ENCODE results near the gene TUBA4A. TPM values are rescaled to one million over a fixed set of nuclear protein-coding genes. Genes with fewer than 3 reads are reported as not detected.
"Not testable (repeated sequence)": the region's sequence is repeated elsewhere in the genome, so short reads cannot be mapped to it uniquely, and the experiment has no call there.

TUBA4A gene
- total and polyA plus RNA-seq, 2 of the 8 experiments (the other 6 are each of a cell fraction or from before 2014, with no cell fraction given) = 67.3 to 172 TPM

- not testable (repeated sequence) for H2BK15ac ChIP-seq (ENCODE audit: low read length); H3K79me2 ChIP-seq (ENCODE audit: control insufficient read depth in 1 of 2, insufficient read depth in 2 of 2, low read length in 2 of 2); H4K8ac ChIP-seq (ENCODE audit: extremely low read depth, insufficient read depth, low read length); H2BK120ac ChIP-seq (replicated peaks; ENCODE audit: low read depth, low read length); H3K23me2 ChIP-seq (ENCODE audit: low read depth, low read length); H3K4me2 ChIP-seq (ENCODE audit: insufficient read depth in 1 of 2, low read depth in 2 of 2, low read length in 2 of 2); H3K9ac ChIP-seq (replicated peaks in 1 of 4; ENCODE audit: extremely low read depth in 1 of 4, low read depth in 3 of 4, low read length in 3 of 4); H4K5ac ChIP-seq (ENCODE audit: insufficient read length, low read depth, low read length); H3K79me1 ChIP-seq (ENCODE audit: low read depth, low read length); H4K91ac ChIP-seq (replicated peaks; ENCODE audit: insufficient read length, low read length); H3K9me3 ChIP-seq (ENCODE audit: insufficient read depth in 2 of 2, low read depth in 1 of 2, low read length in 1 of 2); H2AK5ac ChIP-seq (ENCODE audit: low read depth, low read length); H3K36me3 ChIP-seq (ENCODE audit: control insufficient read depth in 2 of 4, insufficient read depth in 4 of 4, low read length in 3 of 4); H3K56ac ChIP-seq (replicated peaks; ENCODE audit: insufficient read length, low read depth, low read length); H3K23ac ChIP-seq (ENCODE audit: insufficient read length); H2BK12ac ChIP-seq (ENCODE audit: low read depth, low read length); FAIRE-seq; H2BK20ac ChIP-seq (ENCODE audit: low read length); H3K27me3 ChIP-seq (replicated peaks in 1 of 4; ENCODE audit: control insufficient read depth in 3 of 4, extremely low read depth in 1 of 4, insufficient read depth in 3 of 4, low read length in 3 of 4); H3K14ac ChIP-seq (ENCODE audit: insufficient read length); H2AFZ ChIP-seq (ENCODE audit: low read length); H3K4me1 ChIP-seq (replicated peaks in 1 of 4; ENCODE audit: control insufficient read depth in 3 of 4, insufficient read depth in 4 of 4, low read length in 3 of 4); H3K4me3 ChIP-seq (ENCODE audit: extremely low read depth in 1 of 4, insufficient read depth in 2 of 4, low read depth in 3 of 4, low read length in 4 of 4); H4K20me1 ChIP-seq (replicated peaks in 1 of 2; ENCODE audit: control insufficient read depth in 1 of 2, insufficient read depth in 2 of 2, low read length in 2 of 2); H3K18ac ChIP-seq (ENCODE audit: extremely low read depth, low read length); DNase-seq (ENCODE audit: low read depth in 1 of 2, low spot score in 2 of 2); H2BK5ac ChIP-seq (ENCODE audit: low read depth, low read length); H3K27ac ChIP-seq (ENCODE audit: low read depth, low read length); H3K4ac ChIP-seq (replicated peaks; ENCODE audit: insufficient read length, low read depth, low read length)
- CTCF ChIA-PET (ENCODE audit: partially characterized antibody) = interaction anchor here (1.1 to 3.5 kb wide), 4 partner anchors 10 to 94 kb away, joined by 3 to 9 read pairs (median 6); no protein-coding TSS in a partner anchor
- 98% methylated on average over 5 of the region's 21 CpGs; no CpG with 5 or more reads in 1 of the 2 experiments for WGBS, 2 experiments (ENCODE audit: extremely low coverage in 1 of 2, insufficient coverage in 1 of 2, insufficient read length in 1 of 2, insufficient replicate concordance in 2 of 2, low coverage in 1 of 2, low lambda C conversion rate in 2 of 2, missing lambda C conversion rate in 1 of 2)
- POLR2A ChIA-PET (ENCODE audit: partially characterized antibody) = interaction anchor here (1.1 to 2.3 kb wide), 2 partner anchors 9 to 18 kb away, joined by 3 to 6 read pairs; partner anchors contain the start of gene ABCB6
These were observed 52.4 kb downstream of the TUBA4A start for GRCh38 chr2:219201331-219201730.

Measured in H1 (cell line).